Activated CD8-positive, alpha-beta T cell treated with anti-CD3 and anti-CD28 coated beads for 36 hours (primary cell): ENCODE results near the gene CDH12. TPM values are rescaled to one million over a fixed set of nuclear protein-coding genes. Genes with fewer than 3 reads are reported as not detected.

Experiments used
- ATAC-seq: fragments of 200-7000 bp; cut with Tn5 transposase; one replicate; pipeline ENCODE4 v1.10.0; 2021; ENCODE audit warnings: mild to moderate bottlenecking, moderate library complexity
- CTCF ChIA-PET: fragments of 350-600 bp; sonication (Branson Sonifier 250); formaldehyde crosslinking; loops from one replicate; lab custom pipeline; 2021; ENCODE audit warnings: antibody characterized with exemption; lab: Charles Lee
- POLR2A ChIA-PET: fragments of 350-600 bp; sonication (Branson Sonifier 250); formaldehyde crosslinking; loops from one replicate; lab custom pipeline; 2021; ENCODE audit warnings: antibody characterized with exemption; lab: Charles Lee
- DNase-seq: peaks from one replicate; pipeline ENCODE4 v3.0.0-alpha.2; 2020
- H3K27ac Mint-ChIP-seq: one replicate; pipeline ENCODE4 v1.8.0; 2021; ENCODE audit warnings: mild to moderate bottlenecking, mixed read lengths
- H3K27me3 Mint-ChIP-seq: one replicate; pipeline ENCODE4 v1.8.0; 2021; ENCODE audit warnings: mixed read lengths
- H3K36me3 Mint-ChIP-seq: one replicate; pipeline ENCODE4 v1.8.0; 2021; ENCODE audit warnings: low read depth, mixed read lengths
- H3K4me1 Mint-ChIP-seq: one replicate; pipeline ENCODE4 v1.8.0; 2021; ENCODE audit warnings: low read depth, mixed read lengths
- H3K4me3 Mint-ChIP-seq: one replicate; pipeline ENCODE4 v1.8.0; 2021; ENCODE audit warnings: mild to moderate bottlenecking, moderate library complexity, mixed read lengths
- H3K9me3 Mint-ChIP-seq: one replicate; pipeline ENCODE4 v1.8.0; 2021; ENCODE audit warnings: mixed read lengths
- CTCF ChIP-seq: fragments of 200-600 bp; IDR thresholded peaks from one replicate; pipeline ENCODE4 v1.8.0; 2022; ENCODE audit warnings: antibody characterized with exemption, mild to moderate bottlenecking
- intact Hi-C: fragments of 100-400 bp; cut with micrococcal nuclease; formaldehyde crosslinking; loops from one replicate; pipeline ENCODE4 v1.10.0; 2022
- total RNA-seq, 2 experiments: library from RNA; stranded (reverse); gene quantifications; one replicate each; pipeline ENCODE4 v1.2.3, GENCODE V29; 2021

Gene CDH12
- total RNA-seq, 2 experiments from 2014 or later, result not detected

- H3K27ac Mint-ChIP-seq, result no peak overlapping the region
- TF ChIP-seq CTCF, result no peak
- intact Hi-C loops, result no loop called here
- H3K27me3 Mint-ChIP-seq, result no peaks in the 10 kb centered on the region
- CTCF ChIA-PET, result no interaction called here
- POLR2A ChIA-PET, result no interaction called here
- H3K4me3 Mint-ChIP-seq, result no peak overlapping the region
- H3K4me1 Mint-ChIP-seq, result no peaks in the 10 kb centered on the region
- DNase-seq, result no peak
- H3K36me3 Mint-ChIP-seq, result no peaks in the 10 kb centered on the region
- ATAC-seq, result no peak
- peaks cover 10% of the 10 kb centered on the region for H3K9me3 Mint-ChIP-seq
Observed at GRCh38 chr5:22390888-22391287, 462.3 kb downstream of the CDH12 start.

GRCh38 chr5:22372826-22373660, 480.1 kb downstream of the CDH12 start:
- ATAC-seq, result no peak
- no peak for DNase-seq
- Mint-ChIP-seq H3K27me3 (no peaks in the 10 kb centered on the region), H3K36me3 (no peaks in the 10 kb centered on the region), H3K4me1 (no peaks in the 10 kb centered on the region), H3K27ac (no peak overlapping the region), H3K4me3 (no peak overlapping the region), H3K9me3 (peaks cover 14% of the 10 kb centered on the region)
- POLR2A ChIA-PET, result no interaction called here
- intact Hi-C loops, result no loop called here
- no peak for TF ChIP-seq CTCF
- CTCF ChIA-PET, result no interaction called here

GRCh38 chr5:22372376-22372775, 480.8 kb downstream of the CDH12 start:
- no peak overlapping the region for H3K4me3 Mint-ChIP-seq
- POLR2A ChIA-PET, result no interaction called here
- no peaks in the 10 kb centered on the region for H3K36me3 Mint-ChIP-seq
- intact Hi-C loops, result no loop called here
- no peak for ATAC-seq
- CTCF ChIA-PET, result no interaction called here
- H3K27ac Mint-ChIP-seq, result no peak overlapping the region
- H3K4me1 Mint-ChIP-seq, result no peaks in the 10 kb centered on the region
- no peaks in the 10 kb centered on the region for H3K27me3 Mint-ChIP-seq
- TF ChIP-seq CTCF, result no peak
- H3K9me3 Mint-ChIP-seq, result peaks cover 14% of the 10 kb centered on the region
- DNase-seq, result no peak

- Mint-ChIP-seq H3K27ac (no peak overlapping the region), H3K9me3 (peaks cover 12% of the 10 kb centered on the region), H3K36me3 (no peaks in the 10 kb centered on the region), H3K4me3 (no peak overlapping the region), H3K4me1 (no peaks in the 10 kb centered on the region), H3K27me3 (no peaks in the 10 kb centered on the region)
- no peak for ATAC-seq
- ChIA-PET POLR2A (no interaction called here), CTCF (no interaction called here)
- no peak for TF ChIP-seq CTCF
- DNase-seq, result no peak
- intact Hi-C loops, result no loop called here
Observed at GRCh38 chr5:22354956-22355355, 498.2 kb downstream of the CDH12 start.

- TF ChIP-seq CTCF, result no peak
- ATAC-seq (no peak), DNase-seq (no peak)
- Mint-ChIP-seq H3K4me1 (no peaks in the 10 kb centered on the region), H3K4me3 (no peak overlapping the region), H3K36me3 (no peaks in the 10 kb centered on the region), H3K27ac (no peak overlapping the region), H3K9me3 (peaks cover 4% of the 10 kb centered on the region), H3K27me3 (no peaks in the 10 kb centered on the region)
- CTCF ChIA-PET, result no interaction called here
- intact Hi-C loops, result no loop called here
- POLR2A ChIA-PET, result no interaction called here
Observed at GRCh38 chr5:22352493-22352892, 500.7 kb downstream of the CDH12 start.
